HG03432 (cell line): ENCODE data around the gene FUT7.
"Not testable (repeated sequence)": the region's sequence is repeated elsewhere in the genome, so short reads cannot be mapped to it uniquely, and the experiment has no call there.

Experiments used
- ATAC-seq: cut with Tn5 transposase; IDR thresholded peaks from one replicate; pipeline ENCODE4 v1.9.1; 2021; ENCODE audit warnings: mild to moderate bottlenecking, moderate library complexity; ENCODE audit not compliant: unreplicated experiment

Gene FUT7

DNA sequence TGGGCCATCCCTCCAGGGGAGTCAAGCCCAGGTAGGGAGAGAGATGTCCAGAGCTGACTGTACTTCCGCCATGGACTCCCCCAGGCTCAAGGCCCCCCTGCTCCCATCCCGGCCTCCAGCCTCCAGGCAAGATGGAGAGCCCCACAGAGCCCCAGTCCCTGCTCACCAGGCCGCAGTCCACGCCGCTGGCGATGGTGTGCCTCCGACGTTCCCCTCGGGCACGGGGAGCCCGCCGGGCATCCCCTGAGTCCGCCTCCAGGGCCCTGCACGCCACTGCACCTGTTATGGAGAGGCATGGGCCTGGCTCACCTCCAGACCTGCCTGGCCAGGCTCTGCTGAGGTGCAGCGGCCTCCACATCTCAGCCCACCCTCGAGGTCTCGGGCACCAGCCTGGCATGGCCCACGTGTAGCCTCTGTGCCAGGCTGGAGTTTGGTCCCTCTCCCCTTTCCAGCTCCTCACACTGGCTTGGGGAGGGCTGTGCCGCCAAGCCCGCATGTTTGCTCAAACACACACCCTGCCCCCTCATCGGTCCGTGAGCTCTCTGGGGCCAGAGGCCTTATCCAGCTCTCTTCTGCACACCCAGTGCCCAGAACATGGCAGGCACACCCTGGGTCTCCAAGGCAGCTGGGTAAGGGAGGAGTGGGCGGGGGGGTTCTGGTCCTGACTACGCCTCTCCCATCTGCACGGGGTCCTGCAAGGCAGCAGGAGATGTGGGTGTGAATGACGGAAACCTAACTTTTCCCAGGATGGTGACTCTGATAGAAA lies 34.4 kb upstream of the FUT7 start:
- no peak for ATAC-seq

DNA sequence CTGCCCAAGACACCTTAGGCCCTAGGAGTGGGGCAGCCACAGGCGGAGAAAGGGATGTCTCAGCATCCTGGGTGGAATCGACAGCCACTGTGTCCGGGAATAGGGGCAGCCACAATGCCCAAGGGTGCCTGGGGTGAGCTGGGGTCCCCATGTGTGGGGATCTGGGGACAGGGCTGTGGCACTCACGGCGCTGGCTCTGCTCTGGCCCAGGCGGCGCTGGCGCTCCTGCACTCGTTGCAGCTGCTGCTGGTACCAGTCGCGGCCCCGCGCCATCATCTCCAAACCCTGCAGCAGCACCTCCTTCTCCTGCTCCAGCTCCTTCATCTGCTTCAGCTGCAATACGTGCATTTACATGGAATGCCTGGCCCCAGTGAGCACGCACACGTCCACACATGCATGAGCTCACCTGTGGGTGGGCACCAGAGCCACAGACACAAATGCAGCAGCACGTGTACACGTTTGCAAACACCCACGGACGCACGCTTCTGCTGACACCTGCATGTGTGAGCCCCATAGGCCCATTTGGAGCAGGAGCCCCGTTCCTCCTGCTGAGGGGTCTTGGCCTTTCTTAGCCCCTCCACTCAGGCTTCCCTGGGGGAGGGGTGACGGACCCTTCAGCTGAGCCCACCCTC lies 33.6 kb upstream of the FUT7 start:
- ATAC-seq, result no peak

DNA sequence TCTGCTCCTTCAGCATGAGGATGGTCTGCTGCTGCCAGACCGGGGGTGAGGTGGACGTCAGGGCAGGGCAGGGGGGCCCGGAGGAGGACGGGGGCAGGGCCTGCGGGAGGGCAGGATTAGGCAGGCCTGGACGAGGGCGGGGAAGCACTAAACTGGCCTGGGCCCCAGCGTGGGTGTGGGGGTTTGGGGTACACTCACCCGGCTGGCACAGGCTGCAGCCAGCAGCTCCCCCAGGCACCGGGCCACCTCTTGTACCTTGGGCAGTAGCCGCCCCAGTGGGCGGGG lies 32.9 kb upstream of the FUT7 start:
- no peak for ATAC-seq

DNA sequence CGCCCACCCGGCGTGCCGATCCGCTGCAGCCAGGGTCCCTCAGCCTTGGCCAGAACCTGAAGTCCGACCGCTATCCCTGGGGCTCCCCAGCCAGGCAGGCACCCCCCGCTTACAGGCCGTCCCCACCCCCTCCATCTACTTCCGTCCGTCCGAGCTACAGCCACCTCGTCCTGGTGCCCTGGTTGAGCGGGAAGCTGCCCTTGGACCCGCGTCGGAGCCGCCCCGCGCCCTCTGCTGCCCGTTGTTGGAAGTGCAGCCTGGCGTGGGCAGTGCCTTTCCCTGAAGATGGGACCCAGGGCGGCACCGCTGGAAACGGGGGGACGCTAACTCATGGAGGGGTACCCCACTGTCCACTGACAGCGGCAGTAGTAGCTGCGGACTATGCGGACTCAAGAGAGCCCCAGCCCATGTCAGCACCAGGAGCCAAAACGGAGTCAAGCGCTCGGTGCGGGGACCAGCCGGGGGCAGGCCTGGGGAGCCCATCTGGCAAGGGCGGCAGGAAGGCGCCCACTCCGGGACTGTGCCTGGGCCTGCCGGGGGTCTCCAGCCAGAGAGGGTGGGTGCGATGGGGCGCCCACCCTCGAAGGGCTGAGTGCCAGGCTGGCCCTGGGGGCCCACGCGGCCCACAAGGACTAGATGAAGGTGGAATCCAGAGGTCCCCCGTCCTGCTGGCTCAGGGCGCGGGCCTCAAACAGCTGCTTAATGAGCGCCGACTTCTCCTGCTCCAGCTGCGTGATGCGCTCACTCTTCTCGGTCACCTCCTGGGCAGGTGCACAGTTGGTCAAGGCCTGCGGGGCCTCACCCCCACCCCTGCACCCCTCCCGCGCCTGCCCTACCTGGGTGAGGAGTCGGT lies 32.4 kb upstream of the FUT7 start:
- no peak for ATAC-seq

DNA sequence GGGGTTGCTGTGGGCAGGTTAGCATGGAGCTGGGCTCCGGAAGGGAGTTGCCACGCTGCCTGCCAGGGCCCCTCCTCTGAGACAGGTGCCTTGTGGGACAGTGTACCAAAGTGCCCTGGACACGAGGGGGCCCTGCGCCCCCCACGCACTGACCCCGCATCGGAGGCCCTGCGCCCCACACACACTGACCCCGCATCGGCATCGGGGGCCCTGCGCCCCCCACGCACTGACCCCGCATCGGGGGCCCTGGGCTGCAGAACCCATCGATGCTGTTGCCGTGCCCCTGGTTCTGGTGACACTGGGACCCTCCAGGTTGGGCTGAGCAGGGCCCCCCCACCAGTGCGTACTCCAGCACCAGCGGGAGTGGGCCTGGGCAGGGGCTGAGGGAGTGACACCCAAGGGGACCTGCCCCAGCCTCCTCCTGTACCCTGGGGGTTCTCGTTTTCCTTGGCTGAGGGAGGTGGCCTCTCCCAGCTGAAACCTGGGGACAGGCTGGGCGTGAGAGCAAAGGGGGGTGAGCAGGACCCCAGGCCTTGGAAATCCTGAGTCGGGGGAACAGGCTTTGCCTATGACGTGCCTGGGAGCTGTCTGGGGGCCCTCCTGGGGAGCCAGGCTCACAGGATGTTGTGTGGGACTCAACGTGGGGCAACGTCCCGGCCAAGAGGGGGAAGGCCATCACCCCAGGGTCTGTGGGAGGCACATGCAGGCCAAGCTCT lies 31.6 kb upstream of the FUT7 start:
- ATAC-seq, result no peak

DNA sequence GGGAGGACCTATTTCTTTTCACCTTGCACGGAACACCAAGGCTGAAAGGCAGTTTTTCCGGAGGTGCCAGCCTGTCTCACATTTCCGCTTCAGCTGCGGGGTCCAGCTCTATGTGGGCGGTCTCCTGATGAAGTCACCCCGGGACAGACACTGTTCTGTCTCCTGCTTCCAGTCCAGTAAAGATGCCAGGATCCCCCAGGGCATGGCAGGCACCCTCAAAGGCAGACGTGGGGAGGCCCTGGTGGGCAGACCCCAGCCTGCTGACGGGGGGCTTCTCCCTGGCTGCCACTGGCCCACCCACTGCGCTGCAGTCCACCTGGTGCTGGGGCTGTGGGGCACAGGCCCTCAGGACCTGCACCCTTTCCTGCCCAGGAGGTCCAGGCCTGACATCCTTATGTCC lies 30.9 kb upstream of the FUT7 start:
- ATAC-seq, result not testable (repeated sequence)

DNA sequence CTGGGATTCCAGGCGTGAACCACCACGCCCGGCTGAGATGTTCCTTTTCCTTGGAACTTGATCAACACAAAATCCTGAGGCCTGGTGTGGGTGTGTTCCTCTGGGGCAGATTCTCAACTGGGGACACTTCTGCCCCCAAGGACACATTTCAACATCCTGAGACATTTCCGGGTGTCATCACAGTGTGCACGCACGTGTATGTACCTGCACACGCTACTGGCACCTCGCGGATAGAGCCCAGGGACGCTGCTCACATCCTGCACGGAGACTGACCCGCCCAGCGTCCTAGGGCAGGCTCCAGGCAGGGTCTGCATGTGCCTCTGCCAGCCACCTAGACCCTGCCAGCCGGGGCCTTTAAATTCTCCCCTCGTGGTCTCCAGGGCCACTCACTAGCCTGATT lies 30.5 kb upstream of the FUT7 start:
- ATAC-seq, result no peak

DNA sequence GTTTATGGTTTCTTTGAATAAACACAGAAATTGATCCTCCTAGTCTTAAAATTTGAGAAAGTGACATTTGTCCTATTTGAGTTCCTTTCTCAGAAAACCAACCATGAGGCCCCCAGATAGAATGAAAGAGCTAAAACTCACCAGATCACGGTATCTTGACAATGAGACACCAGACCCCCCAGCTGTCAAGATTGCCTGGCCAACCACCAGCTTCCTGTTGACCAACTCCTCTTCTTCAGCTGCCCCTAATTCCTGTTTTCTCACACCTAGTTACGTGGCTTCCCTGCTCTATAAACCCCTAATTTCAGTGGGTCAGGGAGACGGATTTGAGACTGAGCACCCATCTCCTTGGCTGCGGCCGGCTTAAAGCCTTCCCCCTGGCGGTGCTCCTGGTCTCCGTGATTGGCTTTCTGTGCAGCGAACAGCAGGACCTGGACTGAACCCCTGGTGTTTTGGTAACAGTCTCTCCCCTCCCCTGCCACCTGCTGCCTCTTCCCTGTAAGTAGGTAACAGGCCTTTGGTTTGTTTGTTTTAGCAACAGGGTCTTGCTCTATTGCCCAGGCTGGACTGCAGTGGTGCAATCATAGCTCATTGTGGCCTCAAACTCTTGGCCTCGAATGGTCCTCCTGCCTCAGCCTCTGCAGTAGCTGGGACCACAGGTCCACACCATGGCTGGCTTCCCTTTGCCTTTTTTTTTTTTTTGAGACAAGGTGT lies 26.8 kb upstream of the FUT7 start:
- ATAC-seq, result no peak

DNA sequence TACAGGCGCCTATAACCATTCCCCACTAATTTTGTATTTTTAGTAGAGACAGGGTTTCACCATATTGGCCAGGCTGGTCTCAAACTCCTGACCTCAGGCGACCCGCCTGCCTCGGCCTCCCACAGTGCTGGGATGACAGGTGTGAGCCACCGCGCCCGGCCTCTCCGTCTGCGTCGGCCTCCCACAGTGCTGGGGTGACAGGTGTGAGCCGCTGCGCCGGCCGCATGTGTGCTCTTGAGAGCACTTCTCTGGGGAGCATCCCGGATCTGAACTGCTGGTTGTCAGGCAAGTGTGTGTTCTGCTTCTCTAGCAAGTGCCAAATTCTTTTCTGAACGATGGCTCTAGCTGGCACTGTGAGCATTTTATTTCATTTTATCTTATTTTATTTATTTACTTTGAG lies 25.7 kb upstream of the FUT7 start:
- ATAC-seq, result no peak

DNA sequence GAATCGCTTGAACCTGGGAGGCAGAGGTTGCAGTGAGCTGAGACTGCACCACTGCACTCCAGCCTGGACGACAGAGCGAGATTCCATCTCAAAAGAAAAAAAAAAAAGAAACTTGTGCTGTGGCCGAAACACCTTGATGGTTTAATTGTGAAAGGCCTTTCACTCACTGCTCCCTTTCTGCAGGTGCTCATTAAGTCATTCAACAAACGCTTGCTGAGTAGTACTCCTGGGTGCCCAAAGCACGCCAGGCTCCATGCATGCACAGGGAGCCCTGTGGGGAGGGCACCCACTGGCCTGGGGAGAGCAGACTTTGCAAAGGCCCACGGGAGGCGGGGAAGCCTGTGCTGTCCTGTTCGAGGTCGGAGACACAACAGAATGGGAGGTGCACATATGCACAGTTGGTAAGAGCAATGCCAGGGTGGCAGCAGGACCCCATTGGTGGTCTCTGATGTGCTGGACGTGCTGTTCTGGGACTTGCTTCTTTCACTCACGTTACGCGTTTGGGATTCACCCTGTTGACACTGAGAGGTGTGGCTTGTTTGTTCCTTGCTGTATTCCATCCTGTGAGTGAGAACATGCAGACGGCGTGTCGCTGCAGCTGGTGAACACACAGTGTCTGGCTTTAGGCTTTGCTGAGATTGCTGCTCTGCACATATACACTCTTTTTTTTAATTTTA lies 25.0 kb upstream of the FUT7 start:
- ATAC-seq, result no peak

DNA sequence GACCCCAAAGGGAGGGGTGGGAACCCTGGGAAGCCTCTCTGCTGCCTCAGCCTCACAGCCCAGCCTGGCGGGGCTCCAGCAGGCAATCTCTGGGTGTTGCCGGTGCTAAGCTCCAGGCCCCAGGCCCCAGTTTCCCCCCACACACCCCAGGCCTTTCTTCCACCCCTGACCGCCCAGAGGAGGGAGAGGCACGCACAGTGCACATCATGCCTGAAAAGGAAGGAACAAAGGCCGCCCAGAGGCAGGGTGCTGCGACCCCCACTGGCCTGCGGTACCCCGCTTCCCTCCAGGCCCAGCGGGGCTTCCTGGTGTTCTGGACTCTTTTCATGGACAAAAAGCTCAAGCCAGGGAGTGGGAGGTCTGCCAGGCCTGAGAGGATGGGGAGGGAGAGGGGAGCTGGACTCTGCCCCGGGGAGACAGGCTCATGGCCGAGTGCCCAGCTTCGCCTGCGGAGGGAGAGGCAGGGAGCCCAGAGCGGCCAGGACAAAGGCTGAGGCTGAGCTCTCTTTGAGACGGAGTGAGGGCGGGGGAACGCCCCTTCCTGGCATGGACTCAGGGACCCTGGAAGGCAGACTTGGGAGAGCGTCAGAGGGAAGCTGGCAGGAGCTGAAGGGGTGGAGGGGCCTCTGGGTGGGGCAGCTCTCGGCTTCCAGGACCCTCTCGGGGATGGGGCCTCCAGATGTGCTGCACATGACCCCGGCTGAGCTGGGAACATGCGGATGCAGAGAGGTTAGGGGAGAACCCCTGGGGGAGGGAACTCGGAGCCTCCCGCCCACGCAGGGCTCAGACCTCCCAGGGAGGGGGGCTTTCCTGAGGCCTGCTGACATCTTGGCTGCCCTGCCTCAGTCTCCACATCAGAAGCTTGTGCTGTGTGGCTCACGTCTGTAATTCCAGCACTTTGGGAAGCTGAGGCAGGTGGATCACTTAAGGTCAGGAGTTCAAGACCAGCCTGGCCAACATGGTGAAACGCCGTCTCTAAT lies 23.8 kb upstream of the FUT7 start:
- ATAC-seq, result no peak

DNA sequence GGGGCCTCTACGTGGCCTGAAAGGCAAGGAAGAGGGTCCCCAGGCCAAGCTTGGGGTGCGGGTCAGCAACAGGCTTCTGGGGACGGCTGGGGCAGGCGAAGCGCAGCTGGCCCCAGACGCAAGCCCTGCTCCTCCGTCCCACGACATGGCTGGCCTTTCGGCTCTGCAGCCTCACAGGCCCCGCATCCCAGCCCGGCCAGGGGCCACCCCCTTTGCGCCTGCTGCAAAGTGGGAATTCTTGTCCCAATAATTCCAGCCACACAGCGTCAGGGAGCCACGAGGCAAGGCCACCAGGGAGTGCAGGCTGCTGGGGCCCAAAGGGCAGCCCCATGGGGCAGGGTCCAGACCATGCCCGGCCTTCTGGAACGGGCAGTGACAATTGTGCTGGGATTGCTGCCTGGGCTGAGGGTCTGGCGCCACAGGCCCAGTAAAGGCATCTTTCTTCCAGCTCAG lies 23.1 kb upstream of the FUT7 start:
- no peak for ATAC-seq

DNA sequence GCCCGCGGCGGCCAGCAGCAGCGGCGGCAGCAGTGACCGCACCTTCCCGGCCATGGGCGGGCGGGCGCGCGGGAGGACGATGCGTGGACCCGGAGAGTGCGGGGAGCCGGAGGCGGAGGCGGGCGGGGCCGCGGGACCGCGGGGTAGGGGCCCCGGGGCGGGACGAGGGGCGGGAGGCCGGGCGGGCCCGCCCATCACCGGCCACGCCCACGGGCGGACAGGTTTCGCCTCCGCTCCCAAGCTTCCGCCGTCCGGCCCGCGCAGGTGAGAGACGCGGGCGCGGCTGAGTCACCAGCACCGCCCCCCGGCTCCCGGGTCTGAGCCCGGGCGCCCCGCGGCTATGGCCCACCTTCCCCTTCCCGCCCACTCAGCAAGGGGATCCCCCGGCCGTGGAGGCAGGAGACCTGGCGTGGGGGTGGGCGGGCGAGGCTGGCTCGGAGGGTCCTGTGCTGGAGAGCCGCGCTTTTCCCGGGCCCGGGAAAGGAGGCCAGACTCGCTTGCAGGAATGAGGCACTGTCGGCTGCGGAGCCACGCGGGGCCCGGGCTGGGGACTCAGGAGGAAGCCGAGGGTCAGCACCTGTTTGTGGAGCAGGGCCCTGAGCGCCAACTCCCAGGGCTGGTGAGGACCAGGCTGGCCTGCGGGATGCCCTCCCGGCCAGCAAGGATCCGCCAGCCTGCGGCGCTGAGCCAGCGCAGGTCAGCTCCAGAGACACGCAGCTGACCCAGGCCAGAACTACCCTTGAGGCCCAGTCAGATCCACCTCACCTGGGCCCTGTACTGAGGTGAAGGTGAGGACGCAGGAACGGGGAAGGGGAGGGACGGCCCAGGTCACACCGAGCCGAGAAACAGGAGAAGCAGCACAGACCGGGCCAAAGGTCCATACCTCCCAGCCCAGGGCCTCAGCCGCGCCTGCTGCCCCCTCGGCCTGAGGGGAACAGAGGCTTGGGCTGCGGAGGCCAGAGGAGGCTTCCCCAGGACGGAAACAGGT lies 22.4 kb upstream of the FUT7 start, which contains the start of gene ENTPD2:
ENTPD2 (minus strand) TSS at position 118 of the 988 bp plus-strand sequence; CDS start at position 54, 64 bp downstream.
- no peak for ATAC-seq

DNA sequence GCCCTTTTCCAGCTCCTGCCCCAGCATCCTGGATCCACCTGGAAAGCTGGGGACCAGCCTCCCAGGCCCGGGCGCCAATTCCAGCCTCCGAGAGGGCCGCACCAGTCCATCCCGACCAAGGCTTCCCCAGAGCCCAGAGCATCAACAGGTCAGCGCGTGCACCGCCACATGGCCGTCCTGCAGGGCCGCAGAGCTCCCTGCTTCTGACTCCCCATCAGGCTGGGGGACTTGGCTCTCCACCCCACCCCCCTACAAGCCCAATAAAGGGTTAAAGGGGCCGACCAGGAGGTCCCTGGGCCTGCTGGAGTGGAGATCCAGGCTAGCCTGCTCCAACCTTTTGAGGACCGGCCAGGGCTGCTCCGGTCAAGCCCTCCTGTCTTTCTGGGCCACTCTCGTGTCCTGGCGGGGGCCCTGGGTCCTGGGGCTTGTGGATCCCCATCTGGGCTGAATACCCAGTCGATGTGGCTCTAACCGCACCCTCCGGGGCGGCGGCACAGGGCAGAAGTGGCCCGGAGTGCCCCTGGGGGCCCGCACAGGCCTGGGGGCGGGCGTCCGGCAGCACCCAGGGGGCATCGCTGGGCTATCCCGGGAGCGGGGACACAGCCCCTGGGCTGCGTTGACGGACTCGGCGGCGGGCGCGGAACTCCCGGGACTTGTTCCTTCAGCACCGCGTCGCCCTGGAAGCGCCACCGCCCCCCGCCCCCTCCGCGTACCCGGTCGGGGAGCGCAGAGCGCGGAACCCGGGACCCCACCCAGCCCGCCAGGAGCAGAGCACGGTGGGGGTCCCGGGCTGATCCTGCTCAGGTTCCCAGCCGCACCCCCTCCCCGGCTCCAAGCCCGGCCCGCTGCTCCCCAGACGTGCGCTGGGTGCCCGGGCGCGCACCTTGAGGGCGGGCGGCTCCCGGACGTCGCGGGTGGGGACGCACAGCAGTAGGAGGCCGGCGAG lies 21.4 kb upstream of the FUT7 start:
- no peak for ATAC-seq

DNA sequence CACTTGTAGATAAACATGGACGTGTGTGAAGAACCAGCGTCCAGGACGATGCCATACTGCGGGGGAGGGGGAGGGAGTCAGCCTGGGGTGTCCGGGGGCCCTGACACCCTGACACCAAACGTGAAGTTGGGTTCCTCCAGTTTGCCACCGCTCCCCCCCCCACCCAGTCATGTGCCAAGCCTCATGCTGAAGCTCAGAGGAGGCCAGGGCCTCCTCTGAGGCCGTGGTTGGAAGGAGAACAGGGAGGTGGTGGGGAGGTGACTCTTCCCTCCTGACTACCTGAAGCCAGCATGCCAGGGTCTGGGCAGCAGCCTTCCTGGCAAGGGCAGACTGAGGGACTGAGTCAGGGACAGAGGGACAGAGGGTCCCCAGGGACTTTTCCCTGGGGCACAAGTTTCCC lies 20.4 kb upstream of the FUT7 start:
- no peak for ATAC-seq

DNA sequence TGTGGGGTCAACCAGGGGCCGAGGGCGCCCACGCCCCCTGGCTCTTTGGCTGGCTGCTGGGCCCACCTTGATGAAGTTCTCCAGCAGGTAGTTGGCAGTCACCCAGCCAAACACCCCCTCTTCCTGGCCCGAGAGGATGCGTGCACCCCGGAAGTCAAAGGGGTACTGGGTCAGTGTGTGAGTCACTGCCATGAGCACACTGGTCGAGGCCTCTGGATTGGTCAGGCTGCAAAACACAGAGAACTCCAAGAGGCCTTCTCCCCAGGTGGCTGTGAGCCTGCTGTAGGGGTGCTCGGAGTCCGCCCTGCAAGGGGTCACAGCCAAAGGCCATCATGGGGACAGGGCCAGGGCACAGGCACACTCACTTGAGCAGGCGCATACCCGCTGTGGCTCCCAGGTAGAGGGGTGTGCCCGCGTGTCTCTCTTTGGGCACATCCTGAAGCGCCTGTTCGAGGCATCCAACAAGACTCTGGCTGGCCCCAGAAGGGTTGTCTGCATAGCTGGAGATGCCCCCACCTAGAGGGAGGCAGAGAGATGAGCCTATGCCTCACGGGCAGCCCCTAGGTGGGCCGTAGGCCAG lies 19.3 kb upstream of the FUT7 start:
- ATAC-seq, result no peak
